HepG2 (cell line): ENCODE data around the gene CACNB4. TPM values are rescaled to one million over a fixed set of nuclear protein-coding genes. Genes with fewer than 3 reads are reported as not detected.

Experiments
- EZH2 ChIP-seq: conservative IDR thresholded peaks from 2 replicates; pipeline ENCODE4 v1.6.1; 2012; ENCODE audit warnings: mild to moderate bottlenecking, low read depth, low read length, moderate library complexity
- FOXO1 ChIP-seq: sonication (generic); formaldehyde crosslinking; IDR thresholded peaks from 2 replicates; pipeline ENCODE4 v1.4.0; 2020; ENCODE audit warnings: missing genetic modification reagents
- FOXP4 ChIP-seq: sonication (generic); formaldehyde crosslinking; IDR thresholded peaks from 2 replicates; pipeline ENCODE4 v1.4.0; 2020; ENCODE audit warnings: missing genetic modification reagents
- GTF3A ChIP-seq: sonication (generic); formaldehyde crosslinking; conservative IDR thresholded peaks from 2 replicates; pipeline ENCODE4 v1.4.0; 2020; ENCODE audit warnings: mild to moderate bottlenecking, missing genetic modification reagents
- HMG20B ChIP-seq: conservative IDR thresholded peaks from 2 replicates; pipeline ENCODE4 v1.6.1; 2016; ENCODE audit warnings: missing genetic modification reagents, missing compliant biosample characterization
- KDM5B ChIP-seq: sonication (generic); formaldehyde crosslinking; IDR thresholded peaks from 2 replicates; pipeline ENCODE4 v1.4.0; 2020; ENCODE audit warnings: missing genetic modification reagents, mild to moderate bottlenecking, borderline replicate concordance
- KMT2B ChIP-seq: IDR thresholded peaks from 2 replicates; pipeline ENCODE4 v1.6.1; 2016; ENCODE audit warnings: missing genetic modification reagents, missing compliant biosample characterization
- MAFF ChIP-seq: IDR thresholded peaks from 2 replicates; pipeline ENCODE4 v1.6.1; 2011; ENCODE audit warnings: low read depth, low read length, improper control_type of control experiment
- MXD4 ChIP-seq: IDR thresholded peaks from 2 replicates; pipeline ENCODE4 v1.6.1; 2016; ENCODE audit warnings: mild to moderate bottlenecking, missing biosample characterization, missing genetic modification reagents
- PATZ1 ChIP-seq: sonication (generic); formaldehyde crosslinking; IDR thresholded peaks from 2 replicates; pipeline ENCODE4 v1.4.0; 2020; ENCODE audit warnings: missing genetic modification reagents
- PAX8 ChIP-seq: sonication (generic); formaldehyde crosslinking; IDR thresholded peaks from 2 replicates; pipeline ENCODE4 v1.8.0; 2022; ENCODE audit warnings: mild to moderate bottlenecking, missing genetic modification reagents, borderline replicate concordance
- PHF20 ChIP-seq: sonication (generic); formaldehyde crosslinking; IDR thresholded peaks from 2 replicates; pipeline ENCODE4 v1.5.0; 2020; ENCODE audit warnings: mild to moderate bottlenecking, missing genetic modification reagents
- SMAD3 ChIP-seq: sonication (generic); formaldehyde crosslinking; IDR thresholded peaks from 2 replicates; pipeline ENCODE4 v1.4.0; 2020; ENCODE audit warnings: missing genetic modification reagents
- SOX6 ChIP-seq, 2 experiments: fragments of 450-650 bp in 1 of 2; sonication (generic) in 1 of 2; formaldehyde crosslinking in 1 of 2; IDR thresholded peaks; 2 replicates each; pipeline versions ENCODE4 v1.4.0 to v1.6.1; 2017 to 2020; ENCODE audit warnings: antibody characterized with exemption in 1 of 2, mild to moderate bottlenecking in 1 of 2, missing genetic modification reagents in 1 of 2
- THAP7 ChIP-seq: sonication (generic); formaldehyde crosslinking; IDR thresholded peaks from 2 replicates; pipeline ENCODE4 v1.8.1; 2023; ENCODE audit warnings: mild to moderate bottlenecking, missing genetic modification reagents
- THYN1 ChIP-seq: sonication (generic); formaldehyde crosslinking; IDR thresholded peaks from 2 replicates; pipeline ENCODE4 v1.8.1; 2023; ENCODE audit warnings: low read depth, mild to moderate bottlenecking, moderate library complexity, missing genetic modification reagents, borderline replicate concordance
- ZBED4 ChIP-seq: sonication (generic); formaldehyde crosslinking; IDR thresholded peaks from 2 replicates; pipeline ENCODE4 v1.4.0; 2020; ENCODE audit warnings: missing genetic modification reagents, borderline replicate concordance
- ZFP36L1 ChIP-seq: sonication (generic); formaldehyde crosslinking; IDR thresholded peaks from 2 replicates; pipeline ENCODE4 v1.8.0; 2022; ENCODE audit warnings: mild to moderate bottlenecking, missing genetic modification reagents, moderate library complexity
- ZNF468 ChIP-seq: sonication (generic); formaldehyde crosslinking; IDR thresholded peaks from 2 replicates; pipeline ENCODE4 v1.8.0; 2022; ENCODE audit warnings: mild to moderate bottlenecking, moderate library complexity, missing genetic modification reagents
- ZNF790 ChIP-seq: sonication (generic); formaldehyde crosslinking; IDR thresholded peaks from 2 replicates; pipeline ENCODE4 v1.8.0; 2022; ENCODE audit warnings: missing genetic modification reagents, mild to moderate bottlenecking, borderline replicate concordance
- ZNF83 ChIP-seq: sonication (generic); formaldehyde crosslinking; IDR thresholded peaks from 2 replicates; pipeline ENCODE4 v1.4.0; 2020; ENCODE audit warnings: missing genetic modification reagents, mild to moderate bottlenecking, borderline replicate concordance
- polyA plus RNA-seq, 8 experiments: library from polyadenylated mRNA; depleted of rRNA in 3 of 8; stranded (reverse) in 7 of 8; unstranded in 1 of 8; fragments of >200 nt; fragmentation: Illumina TruSeq in 4 of 8; extraction: Trizol in 4 of 8; gene quantifications; 2 replicates each; pipeline versions ENCODE4 v1.2.1 to v1.2.3, GENCODE V29; 2011 to 2016; ENCODE audit warnings: low read depth in 4 of 8, missing spikeins in 1 of 8, mixed read lengths in 1 of 8; ENCODE audit not compliant: insufficient read depth in 1 of 8
- total RNA-seq, 5 experiments: library from RNA; depleted of rRNA; stranded (reverse); fragments of >200 nt; fragmentation: Illumina TruSeq; extraction: Trizol; gene quantifications; 2 replicates each; pipeline ENCODE4 v1.2.3, GENCODE V29; 2016; ENCODE audit warnings: low read depth in 1 of 5
- TF ChIP-seq, protein P1 (sequence below): IDR thresholded peaks from 2 replicates; pipeline ENCODE4 v1.6.1; 2016

The CACNB4 gene
- total and polyA plus RNA-seq, 2 of the 13 experiments (the other 11 are each of a cell fraction or from before 2014, with no cell fraction given): 5.1 to 14.3 TPM

GRCh38 chr2:151973901-151974199 is 125.0 kb downstream of the CACNB4 start (continued):
- TF ChIP-seq FOXP4 (CRISPR knock-in tag) (no peak), GTF3A (CRISPR knock-in tag) (no peak), ZNF468 (no peak), HMG20B (CRISPR knock-in tag) (0 out of 2 replicates have a peak, but pooled peaks have one; percentile 50), EZH2 (no peak), KMT2B (CRISPR knock-in tag) (peak; percentile 76), SOX6 (IDR thresholded peaks at IDR 0.05) (no peak), SOX6 (CRISPR knock-in tag; IDR thresholded peaks at IDR 0.05) (peak; percentile 29; the same call in 1 of the 2 replicates), ZNF790 (CRISPR knock-in tag) (no peak), THYN1 (CRISPR knock-in tag) (no peak), MAFF (no peak), ZBED4 (CRISPR knock-in tag) (no peak), FOXO1 (0 out of 2 replicates have a peak, but pooled peaks have one; percentile 9), MXD4 (CRISPR knock-in tag) (peak; percentile 37; the same call in 1 of the 2 replicates), ZFP36L1 (CRISPR knock-in tag) (no peak), PHF20 (CRISPR knock-in tag) (no peak), THAP7 (CRISPR knock-in tag) (0 out of 2 replicates have a peak, but pooled peaks have one; percentile 39), KDM5B (CRISPR knock-in tag) (no peak), ZNF83 (no peak), PAX8 (CRISPR knock-in tag) (no peak), SMAD3 (0 out of 2 replicates have a peak, but pooled peaks have one; percentile 32), PATZ1 (CRISPR knock-in tag) (0 out of 2 replicates have a peak, but pooled peaks have one; percentile 36)
- TF ChIP-seq, protein P1, sequence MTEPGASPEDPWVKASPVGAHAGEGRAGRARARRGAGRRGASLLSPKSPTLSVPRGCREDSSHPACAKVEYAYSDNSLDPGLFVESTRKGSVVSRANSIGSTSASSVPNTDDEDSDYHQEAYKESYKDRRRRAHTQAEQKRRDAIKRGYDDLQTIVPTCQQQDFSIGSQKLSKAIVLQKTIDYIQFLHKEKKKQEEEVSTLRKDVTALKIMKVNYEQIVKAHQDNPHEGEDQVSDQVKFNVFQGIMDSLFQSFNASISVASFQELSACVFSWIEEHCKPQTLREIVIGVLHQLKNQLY (CRISPR knock-in tag): no peak
